ENCODE results near the gene TOR1A.
"Not testable (repeated sequence)": the region's sequence is repeated elsewhere in the genome, so short reads cannot be mapped to it uniquely, and the experiment has no call there.

TOR1A gene

GRCh38 chr9:129776096-129776495 is 47.8 kb downstream of the TOR1A start:
- not testable (repeated sequence) for H3K4me3 ChIP-seq (ENCODE audit: low read depth in 1 of 2, low read length in 2 of 2); H3K27me3 ChIP-seq (ENCODE audit: control insufficient read depth in 1 of 2, insufficient read depth in 2 of 2, low read length in 2 of 2); H3K9ac ChIP-seq (ENCODE audit: low read length); H3K27ac ChIP-seq (ENCODE audit: low read depth, low read length); H3K9me3 ChIP-seq (ENCODE audit: low read length); H3K36me3 ChIP-seq (ENCODE audit: insufficient read depth, low read length)
- H3K4me1 ChIP-seq (ENCODE audit: insufficient read depth, low read length) = peaks cover 15% of the 10 kb centered on the region

- no peak overlapping the region for H3K9ac ChIP-seq (ENCODE audit: low read length)
- H3K9me3 ChIP-seq (ENCODE audit: low read length) = no peaks in the 10 kb centered on the region
- no peak overlapping the region for H3K4me3 ChIP-seq (ENCODE audit: low read depth in 1 of 2, low read length in 2 of 2)
- peaks cover 15% of the 10 kb centered on the region for H3K4me1 ChIP-seq (ENCODE audit: insufficient read depth, low read length)
- H3K27me3 ChIP-seq (ENCODE audit: control insufficient read depth in 1 of 2, insufficient read depth in 2 of 2, low read length in 2 of 2) = no peaks in the 10 kb centered on the region
- H3K36me3 ChIP-seq (ENCODE audit: insufficient read depth, low read length) = no peaks in the 10 kb centered on the region
- no peak overlapping the region for H3K27ac ChIP-seq (ENCODE audit: low read depth, low read length)
Observed at GRCh38 chr9:129775448-129775798, 48.5 kb downstream of the TOR1A start.

- H3K27ac ChIP-seq (ENCODE audit: low read depth, low read length) = no peak overlapping the region
- peaks cover 15% of the 10 kb centered on the region for H3K4me1 ChIP-seq (ENCODE audit: insufficient read depth, low read length)
- no peaks in the 10 kb centered on the region for H3K36me3 ChIP-seq (ENCODE audit: insufficient read depth, low read length)
- no peak overlapping the region for H3K9ac ChIP-seq (ENCODE audit: low read length)
- H3K9me3 ChIP-seq (ENCODE audit: low read length) = no peaks in the 10 kb centered on the region
- H3K27me3 ChIP-seq (ENCODE audit: control insufficient read depth in 1 of 2, insufficient read depth in 2 of 2, low read length in 2 of 2) = no peaks in the 10 kb centered on the region
- no peak overlapping the region for H3K4me3 ChIP-seq (ENCODE audit: low read depth in 1 of 2, low read length in 2 of 2)
Observed at GRCh38 chr9:129774791-129775447, 49.0 kb downstream of the TOR1A start.

- Histone ChIP-seq H3K27ac (ENCODE audit: low read depth, low read length) (no peak overlapping the region), H3K4me1 (ENCODE audit: insufficient read depth, low read length) (peaks cover 15% of the 10 kb centered on the region), H3K27me3 (ENCODE audit: control insufficient read depth in 1 of 2, insufficient read depth in 2 of 2, low read length in 2 of 2) (no peaks in the 10 kb centered on the region), H3K9ac (ENCODE audit: low read length) (no peak overlapping the region), H3K4me3 (ENCODE audit: low read depth in 1 of 2, low read length in 2 of 2) (no peak overlapping the region), H3K36me3 (ENCODE audit: insufficient read depth, low read length) (no peaks in the 10 kb centered on the region), H3K9me3 (ENCODE audit: low read length) (no peaks in the 10 kb centered on the region)
Observed at GRCh38 chr9:129773262-129774048, 50.5 kb downstream of the TOR1A start.

GRCh38 chr9:129770741-129771140 is 53.2 kb downstream of the TOR1A start:
- no peak overlapping the region for H3K4me3 ChIP-seq (ENCODE audit: low read depth in 1 of 2, low read length in 2 of 2)
- H3K4me1 ChIP-seq (ENCODE audit: insufficient read depth, low read length) = no peaks in the 10 kb centered on the region
- no peaks in the 10 kb centered on the region for H3K27me3 ChIP-seq (ENCODE audit: control insufficient read depth in 1 of 2, insufficient read depth in 2 of 2, low read length in 2 of 2)
- no peaks in the 10 kb centered on the region for H3K9me3 ChIP-seq (ENCODE audit: low read length)
- H3K27ac ChIP-seq (ENCODE audit: low read depth, low read length) = no peak overlapping the region
- H3K36me3 ChIP-seq (ENCODE audit: insufficient read depth, low read length) = no peaks in the 10 kb centered on the region
- H3K9ac ChIP-seq (ENCODE audit: low read length) = no peak overlapping the region

GRCh38 chr9:129769669-129770068 is 54.3 kb downstream of the TOR1A start:
- Histone ChIP-seq H3K4me3 (ENCODE audit: low read depth in 1 of 2, low read length in 2 of 2) (no peak overlapping the region), H3K27ac (ENCODE audit: low read depth, low read length) (no peak overlapping the region), H3K9me3 (ENCODE audit: low read length) (no peaks in the 10 kb centered on the region), H3K27me3 (ENCODE audit: control insufficient read depth in 1 of 2, insufficient read depth in 2 of 2, low read length in 2 of 2) (no peaks in the 10 kb centered on the region), H3K36me3 (ENCODE audit: insufficient read depth, low read length) (no peaks in the 10 kb centered on the region), H3K9ac (ENCODE audit: low read length) (no peak overlapping the region), H3K4me1 (ENCODE audit: insufficient read depth, low read length) (no peaks in the 10 kb centered on the region)

- no peaks in the 10 kb centered on the region for H3K4me1 ChIP-seq (ENCODE audit: insufficient read depth, low read length)
- no peaks in the 10 kb centered on the region for H3K9me3 ChIP-seq (ENCODE audit: low read length)
- no peaks in the 10 kb centered on the region for H3K27me3 ChIP-seq (ENCODE audit: control insufficient read depth in 1 of 2, insufficient read depth in 2 of 2, low read length in 2 of 2)
- H3K27ac ChIP-seq (ENCODE audit: low read depth, low read length) = no peak overlapping the region
- no peak overlapping the region for H3K9ac ChIP-seq (ENCODE audit: low read length)
- H3K36me3 ChIP-seq (ENCODE audit: insufficient read depth, low read length) = no peaks in the 10 kb centered on the region
- H3K4me3 ChIP-seq (ENCODE audit: low read depth in 1 of 2, low read length in 2 of 2) = no peak overlapping the region
Observed at GRCh38 chr9:129768486-129768885, 55.5 kb downstream of the TOR1A start.

GRCh38 chr9:129765764-129766317 is 58.1 kb downstream of the TOR1A start:
- no peak overlapping the region for H3K27ac ChIP-seq (ENCODE audit: low read depth, low read length)
- H3K36me3 ChIP-seq (ENCODE audit: insufficient read depth, low read length) = no peaks in the 10 kb centered on the region
- H3K9me3 ChIP-seq (ENCODE audit: low read length) = no peaks in the 10 kb centered on the region
- peaks cover 4% of the 10 kb centered on the region for H3K4me1 ChIP-seq (ENCODE audit: insufficient read depth, low read length)
- no peak overlapping the region for H3K9ac ChIP-seq (ENCODE audit: low read length)
- H3K4me3 ChIP-seq (ENCODE audit: low read depth in 1 of 2, low read length in 2 of 2) = no peak overlapping the region
- no peaks in the 10 kb centered on the region for H3K27me3 ChIP-seq (ENCODE audit: control insufficient read depth in 1 of 2, insufficient read depth in 2 of 2, low read length in 2 of 2)

GRCh38 chr9:129762985-129763926 is 60.7 kb downstream of the TOR1A start:
- Histone ChIP-seq H3K27ac (ENCODE audit: low read depth, low read length) (no peak overlapping the region), H3K36me3 (ENCODE audit: insufficient read depth, low read length) (no peaks in the 10 kb centered on the region), H3K27me3 (ENCODE audit: control insufficient read depth in 1 of 2, insufficient read depth in 2 of 2, low read length in 2 of 2) (no peaks in the 10 kb centered on the region), H3K9me3 (ENCODE audit: low read length) (no peaks in the 10 kb centered on the region), H3K9ac (ENCODE audit: low read length) (no peak overlapping the region), H3K4me1 (ENCODE audit: insufficient read depth, low read length) (peaks cover 4% of the 10 kb centered on the region), H3K4me3 (ENCODE audit: low read depth in 1 of 2, low read length in 2 of 2) (no peak overlapping the region)

Measured in muscle layer of colon (tissue), 2 donors.